GM19238 (cell line): ENCODE data around the gene ZSCAN5B.
A peak's percentile ranks its signal among the peaks of the same experiment; 100 is the strongest.

Source experiments
- DNase-seq: peaks from one replicate; pipeline ENCODE4 v3.0.0; 2011; ENCODE audit warnings: low spot score; ENCODE audit not compliant: insufficient read length

The ZSCAN5B gene

GRCh38 chr19:56145698-56146097, 51.9 kb downstream of the ZSCAN5B start:
- no peak for DNase-seq

- no peak for DNase-seq
Measured at GRCh38 chr19:56144831-56145230, 52.8 kb downstream of the ZSCAN5B start.

GRCh38 chr19:56144376-56144775, 53.2 kb downstream of the ZSCAN5B start:
- DNase-seq, result no peak

DNA sequence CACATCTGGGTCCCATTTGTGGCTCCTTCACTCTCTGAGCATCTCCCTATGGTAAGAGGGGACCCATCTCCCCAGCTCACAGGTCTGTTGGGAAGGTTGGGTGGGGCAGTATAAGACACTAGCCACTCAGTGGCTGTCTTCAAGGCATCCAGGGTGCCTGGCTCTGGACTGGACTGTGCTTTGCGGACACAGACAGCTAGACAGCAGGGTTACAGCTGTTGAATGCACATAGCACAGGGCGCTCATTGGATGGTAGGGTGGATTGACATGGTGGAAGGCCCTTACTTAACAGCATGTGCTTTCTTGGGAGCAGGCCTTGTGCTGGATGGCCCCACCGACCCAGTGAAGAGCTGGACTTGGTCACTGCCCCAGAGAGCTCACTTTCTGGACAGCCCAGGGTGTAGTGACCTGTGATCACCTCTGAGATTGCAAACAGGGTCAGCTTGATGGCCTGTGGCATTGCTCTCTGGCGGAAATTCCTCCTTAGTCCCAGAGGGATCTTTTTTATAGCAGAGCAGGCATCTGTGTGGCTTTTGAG, 54.6 kb downstream of the ZSCAN5B start:
- DNase-seq, result no peak

DNA sequence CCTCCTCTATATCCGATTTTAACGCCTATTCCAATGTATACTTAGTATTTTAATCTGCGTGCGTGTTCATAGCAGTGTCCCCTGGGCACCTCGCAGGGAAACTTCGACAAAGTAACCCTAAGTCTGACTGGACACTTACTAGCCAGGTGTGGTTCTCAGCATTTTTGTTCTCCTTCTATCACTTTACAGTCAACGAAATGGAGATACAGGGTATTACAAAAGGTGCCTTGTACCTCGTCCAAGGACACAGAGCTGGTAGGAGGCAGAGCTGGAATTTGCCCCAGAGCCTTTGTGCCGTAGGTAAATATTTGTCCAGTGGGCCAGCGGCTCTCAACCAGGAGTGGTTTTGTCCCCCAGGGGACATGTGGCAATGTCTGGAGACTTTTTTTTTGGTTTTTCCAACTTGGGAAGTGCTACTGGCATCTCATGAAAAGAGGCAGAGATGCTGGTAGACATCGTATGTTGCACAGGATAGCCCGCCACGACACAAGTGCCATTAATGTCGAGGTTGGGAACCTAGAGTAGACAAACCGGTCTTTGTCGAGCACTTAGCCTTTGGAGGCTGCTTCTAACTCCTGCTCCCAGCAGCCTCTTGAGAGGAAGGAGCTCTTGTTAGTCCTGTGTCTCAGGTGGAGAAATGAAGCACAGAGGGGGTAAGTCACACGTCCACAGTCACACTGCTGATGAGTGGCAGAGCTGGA, 55.3 kb downstream of the ZSCAN5B start:
- no peak for DNase-seq

DNA sequence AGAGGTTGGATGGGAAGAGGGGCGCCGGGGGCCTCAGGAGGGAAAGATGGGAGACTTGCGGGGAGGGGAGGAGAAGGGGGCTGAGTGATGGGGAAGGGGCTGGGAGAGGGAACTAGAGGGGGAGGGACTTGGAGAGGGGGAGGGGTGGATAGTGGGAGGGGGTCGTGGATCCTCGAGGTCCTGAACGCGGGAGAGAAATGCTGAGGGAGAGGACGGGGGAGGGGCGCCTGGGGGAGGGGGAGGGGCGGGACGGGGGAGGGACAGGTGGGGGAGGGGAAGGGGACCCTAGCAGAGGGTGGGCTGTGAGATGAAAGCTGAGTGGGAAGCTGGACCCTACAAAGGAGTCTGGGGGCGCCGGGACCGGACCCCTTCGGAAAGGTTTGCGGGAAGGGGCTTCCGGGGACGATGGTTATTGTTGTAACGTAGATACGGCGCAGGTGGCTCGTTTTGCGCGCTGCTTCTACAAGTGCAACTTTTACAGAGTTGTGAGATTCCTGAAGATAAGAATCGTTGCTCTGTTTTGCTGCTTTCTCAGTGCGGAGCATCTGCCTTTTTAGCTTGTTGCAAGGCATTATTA, 56.1 kb downstream of the ZSCAN5B start:
- no peak for DNase-seq

DNA sequence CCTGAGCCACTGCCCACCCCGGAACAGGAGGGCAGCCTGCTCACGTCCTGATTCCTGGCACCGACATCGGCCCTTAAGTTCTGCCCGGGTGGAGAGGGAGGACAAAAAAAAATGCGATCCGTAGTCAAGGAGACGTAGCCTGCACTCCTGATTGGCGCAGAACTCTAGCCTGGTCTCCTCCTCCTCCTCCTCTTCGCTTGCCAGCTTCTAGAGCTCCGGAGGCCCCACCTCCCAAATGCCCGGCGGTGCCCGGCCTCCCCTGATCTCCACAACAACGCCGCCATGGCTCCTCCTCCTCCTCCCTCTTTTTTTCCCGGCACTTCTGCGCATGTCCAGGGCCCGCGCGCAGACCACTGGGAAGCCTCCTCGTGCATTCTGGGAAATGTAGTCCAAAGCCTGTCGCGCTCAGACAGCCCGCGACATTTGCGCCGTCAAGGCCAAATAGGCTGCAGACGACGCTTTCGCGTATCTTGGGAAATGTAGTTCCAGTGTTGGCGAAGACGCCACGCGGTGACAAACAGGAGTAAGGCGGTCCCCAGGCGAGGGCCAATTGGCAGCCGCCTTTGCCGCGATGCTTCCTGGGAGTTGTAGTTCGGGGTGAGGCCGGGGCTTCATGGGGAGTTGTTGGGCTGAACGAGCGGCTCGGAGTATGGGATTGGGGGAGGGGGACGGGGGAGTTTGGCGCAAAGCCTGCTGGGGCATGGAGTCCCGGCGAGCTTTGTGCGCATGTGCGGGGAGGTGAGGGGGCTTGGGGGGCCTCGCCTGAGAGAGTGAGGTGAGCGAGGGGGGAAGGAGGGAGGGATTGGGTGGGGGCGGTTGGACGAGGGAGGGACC, 56.8 kb downstream of the ZSCAN5B start, which contains the start of gene ZNF444:
Gene ZNF444 (plus strand): TSS at position 705 of the 834 bp plus-strand sequence. CDS start 5,625 bp downstream, outside the sequence.
- DNase-seq, result peak; percentile 99

DNA sequence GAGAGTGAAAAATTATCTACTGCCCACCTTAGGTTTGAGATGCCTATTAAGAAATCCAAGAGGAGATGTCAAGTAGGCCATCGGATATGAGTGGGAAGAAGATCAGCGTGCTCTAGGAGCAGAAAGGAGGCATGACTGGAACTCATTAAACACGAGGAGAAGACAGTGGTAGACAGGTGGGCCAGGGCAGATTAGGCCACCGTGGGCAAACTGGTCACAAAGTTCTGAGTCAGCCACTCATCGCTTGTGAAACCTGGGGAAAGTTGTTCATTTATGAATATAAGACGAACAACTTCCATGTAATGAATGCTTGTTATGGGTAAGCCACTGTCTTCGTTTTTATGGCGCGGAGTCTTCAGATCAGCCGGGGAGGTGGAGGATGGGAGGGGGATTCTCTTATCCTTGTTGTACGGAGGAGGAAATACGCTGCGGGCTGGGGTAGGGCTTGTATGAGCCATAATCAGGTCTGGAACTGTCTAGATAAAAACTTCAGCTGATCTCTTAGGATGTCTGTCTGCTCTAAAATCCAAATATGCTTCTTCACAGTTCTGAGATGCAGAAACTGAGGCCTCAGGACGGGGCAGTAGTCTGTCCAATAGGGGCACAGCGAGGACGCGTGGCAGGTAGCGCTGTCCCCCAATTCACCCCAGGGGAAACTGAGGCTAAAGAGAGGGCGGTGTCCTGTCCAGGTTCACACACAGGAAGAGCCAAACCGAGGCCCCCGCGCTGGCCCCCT, 57.6 kb downstream of the ZSCAN5B start:
- no peak for DNase-seq
